Endothelial cell of umbilical vein (primary cell): ENCODE data around the gene COL9A3. TPM values are rescaled to one million over a fixed set of nuclear protein-coding genes. Genes with fewer than 3 reads are reported as not detected.

Source experiments
- BruUV-seq: library from RNA; stranded (reverse); fragments of 400-500 nt; replicated peaks from 2 replicates; lab custom pipeline; 2021; lab: Mats Ljungman, UMichigan
- CTCF ChIA-PET: fragments of 300-600, 350-600 bp; sonication (Branson Sonifier 250); formaldehyde crosslinking; loops from one replicate; lab custom pipeline; 2021; ENCODE audit warnings: antibody characterized with exemption, inconsistent platforms; lab: Charles Lee
- POLR2A ChIA-PET: fragments of 300-600, 350-600 bp; sonication (Branson Sonifier 250); formaldehyde crosslinking; loops from one replicate; lab custom pipeline; 2021; ENCODE audit warnings: antibody characterized with exemption, inconsistent platforms; lab: Charles Lee
- DNase-seq: peaks from one replicate; pipeline ENCODE4 v3.0.0-alpha.2; 2011; ENCODE audit warnings: low read depth, low spot score
- FAIRE-seq: peaks from 2 replicates; lab custom pipeline; 2011; peaks lifted over from hg19 to GRCh38; lab: Jason Lieb, UNC
- H2AFZ ChIP-seq: 2 replicates; pipeline ENCODE4 v1.6.0; 2012; ENCODE audit warnings: low read depth, low read length, control low read depth, inconsistent platforms
- H3K27ac ChIP-seq: 2 replicates; pipeline ENCODE4 v1.5.1; 2011; ENCODE audit warnings: low read depth, mild to moderate bottlenecking, control low read depth, low read length, moderate library complexity; ENCODE audit not compliant: insufficient read depth
- H3K27me3 ChIP-seq, 2 experiments: 2 replicates each; pipeline versions ENCODE4 v1.6.0 to v1.6.1; 2011; ENCODE audit warnings: low read length in 2 of 2, mixed read lengths in 1 of 2; ENCODE audit not compliant: control insufficient read depth in 2 of 2, insufficient read depth in 2 of 2
- H3K36me3 ChIP-seq, 2 experiments: 2 replicates in 1 of 2; 3 replicates in 1 of 2; pipeline ENCODE4 v1.5.1; 2011; ENCODE audit warnings: low read length in 2 of 2, mild to moderate bottlenecking in 1 of 2, moderate library complexity in 1 of 2; ENCODE audit not compliant: control insufficient read depth in 2 of 2, insufficient read depth in 2 of 2; ENCODE audit errors: extremely low read depth in 1 of 2
- H3K4me1 ChIP-seq: 3 replicates; pipeline ENCODE4 v1.5.1; 2011; ENCODE audit warnings: mild to moderate bottlenecking, low read length; ENCODE audit not compliant: control insufficient read depth, insufficient read depth; ENCODE audit errors: extremely low read depth
- H3K4me2 ChIP-seq: 2 replicates; pipeline ENCODE4 v1.6.1; 2011; ENCODE audit warnings: low read length, control low read depth, mixed read lengths; ENCODE audit not compliant: insufficient read depth
- H3K4me3 ChIP-seq, 3 experiments: fragments of 200-600 bp in 1 of 3; sonication (generic), shearing (Covaris generic) in 1 of 3; replicated peaks in 1 of 3; 2 replicates each; pipeline ENCODE4 v1.5.1; 2011 to 2016; ENCODE audit warnings: control low read depth in 3 of 3, low read length in 3 of 3, mild to moderate bottlenecking in 2 of 3, inconsistent platforms in 1 of 3, low read depth in 1 of 3, moderate library complexity in 1 of 3; ENCODE audit not compliant: insufficient read depth in 1 of 3
- H3K79me2 ChIP-seq: 2 replicates; pipeline ENCODE4 v1.6.0; 2012; ENCODE audit warnings: low read length, inconsistent platforms; ENCODE audit not compliant: control insufficient read depth, insufficient read depth
- H3K9ac ChIP-seq: replicated peaks from 2 replicates; pipeline ENCODE3; 2011; ENCODE audit warnings: low read length, control low read depth; ENCODE audit not compliant: insufficient read depth; ENCODE audit errors: extremely low read depth
- H3K9me1 ChIP-seq: replicated peaks from 3 replicates; pipeline ENCODE4 v1.6.0; 2011; ENCODE audit warnings: mild to moderate bottlenecking, low read length; ENCODE audit not compliant: control insufficient read depth, insufficient read depth; ENCODE audit errors: extremely low read depth
- H3K9me3 ChIP-seq: replicated peaks from 2 replicates; pipeline ENCODE4 v1.5.1; 2012; ENCODE audit warnings: low read length, inconsistent platforms; ENCODE audit not compliant: control insufficient read depth, insufficient read depth
- H4K20me1 ChIP-seq: replicated peaks from 2 replicates; pipeline ENCODE3; 2011; ENCODE audit warnings: mild to moderate bottlenecking, low read length; ENCODE audit not compliant: control insufficient read depth, insufficient read depth; ENCODE audit errors: extremely low read depth
- EZH2 ChIP-seq: IDR thresholded peaks from 2 replicates; pipeline ENCODE4 v1.6.1; 2012; ENCODE audit warnings: borderline replicate concordance, low read depth, mild to moderate bottlenecking, moderate library complexity, low read length, inconsistent platforms; ENCODE audit not compliant: severe bottlenecking
- JUN ChIP-seq: IDR thresholded peaks from 2 replicates; pipeline ENCODE4 v1.6.1; 2011; ENCODE audit warnings: borderline replicate concordance, low read depth; ENCODE audit not compliant: insufficient read length, insufficient read depth
- MYC ChIP-seq: IDR thresholded peaks from one replicate; pipeline ENCODE4 v1.6.1; 2011; ENCODE audit warnings: mild to moderate bottlenecking, low read depth, low read length
- dilution Hi-C: fragments of 300-500 bp; cut with MboI; formaldehyde crosslinking; loops from one replicate; pipeline ENCODE4 v1.15.0; 2019; ENCODE audit warnings: low sequenced_read_pairs; ENCODE audit not compliant: extremely low pct_ligation_motif_present
- intact Hi-C: fragments of 100-400 bp; cut with micrococcal nuclease; formaldehyde crosslinking; loops from one replicate; pipeline ENCODE4 v1.10.0; 2022
- polyA plus RNA-seq, 4 experiments: library from polyadenylated mRNA; depleted of rRNA in 3 of 4; stranded (reverse) in 3 of 4; unstranded in 1 of 4; fragments of >200 nt; gene quantifications; 2 replicates each; pipeline versions ENCODE4 v1.2.1 to v1.2.3, GENCODE V29; 2011 to 2012; ENCODE audit warnings: missing spikeins in 1 of 4
- total RNA-seq: library from RNA; stranded (reverse); gene quantifications from 2 replicates; pipeline ENCODE4 v1.2.3, GENCODE V29; 2021
- TF ChIP-seq, protein P1 (sequence below): IDR thresholded peaks from 2 replicates; pipeline ENCODE4 v1.6.1; 2011; ENCODE audit not compliant: insufficient read depth, insufficient read length
- TF ChIP-seq, protein P2 (sequence below), 2 donors: IDR thresholded peaks; 1 replicate in 1 of 2; 2 replicates in 1 of 2; pipeline ENCODE4 v1.5.1; 2011; ENCODE audit warnings: low read length in 2 of 2, mild to moderate bottlenecking in 2 of 2, moderate library complexity in 2 of 2, control low read depth in 1 of 2, inconsistent platforms in 1 of 2, low read depth in 1 of 2; ENCODE audit not compliant: insufficient read depth in 1 of 2; ENCODE audit errors: extremely low read depth in 1 of 2

Gene COL9A3
- total and polyA plus RNA-seq, 2 donors (not counting 3 experiments of a cell fraction or from before 2014, with no cell fraction given), result 0.46 to 0.60 TPM

DNA sequence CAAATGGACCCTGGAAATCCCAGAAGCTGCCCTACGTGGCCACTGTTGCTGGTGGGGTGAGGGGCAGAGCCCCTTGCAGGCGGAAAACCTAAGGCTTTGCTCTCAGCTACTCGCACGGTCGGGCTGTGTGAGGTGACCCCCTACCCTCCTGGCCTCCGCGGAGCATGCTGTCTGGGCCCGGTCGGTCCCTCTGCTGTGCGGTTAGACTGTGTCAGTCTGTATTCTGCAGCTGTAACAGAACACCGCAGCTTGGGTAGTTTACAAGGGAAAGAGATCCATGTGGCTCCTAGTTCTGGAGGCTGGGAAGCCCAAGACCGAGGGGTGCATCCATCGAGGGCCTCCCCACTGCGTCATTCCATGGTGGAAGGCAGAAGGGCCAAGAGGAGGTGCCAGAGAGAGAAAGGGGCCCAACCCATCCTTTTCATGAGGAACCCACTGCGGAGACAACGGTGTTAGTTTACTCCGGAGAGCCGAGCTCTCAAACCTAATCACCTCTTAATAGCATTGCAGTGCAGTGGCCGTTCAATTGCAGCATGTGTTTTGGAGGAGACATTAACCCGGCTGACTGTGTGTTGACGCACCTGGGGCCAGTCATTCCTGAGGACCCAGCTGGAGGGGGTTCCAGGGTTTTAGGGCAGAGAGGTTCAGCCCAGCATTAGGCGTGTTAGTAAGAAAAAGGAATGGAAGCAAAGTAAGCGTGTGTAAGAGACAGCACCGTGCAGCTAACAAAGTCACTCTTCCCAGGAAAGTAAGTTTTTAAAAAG, 18.3 kb downstream of the COL9A3 start:
- Histone ChIP-seq H4K20me1 (no peaks in the 10 kb centered on the region), H3K4me3 (no peak overlapping the region), H3K27me3 (no peaks in the 10 kb centered on the region), H3K9ac (no peak overlapping the region), H3K79me2 (no peaks in the 10 kb centered on the region), H2AFZ (no peak overlapping the region), H3K4me2 (no peak overlapping the region), H3K9me1 (no peaks in the 10 kb centered on the region), H3K4me1 (no peaks in the 10 kb centered on the region), H3K9me3 (no peaks in the 10 kb centered on the region), H3K36me3 (no peaks in the 10 kb centered on the region), H3K27ac (no peak overlapping the region)
- ChIA-PET CTCF (interaction anchor here (1.3 kb wide), 1 partner anchor 12 kb away, joined by 3 read pairs; no protein-coding TSS in a partner anchor), POLR2A (no interaction called here)
- dilution Hi-C loops (no loop called here), intact Hi-C loops (no loop called here)
- BruUV-seq, result no TSS peak
- FAIRE-seq, result no peak
- TF ChIP-seq MYC, result no peak
- TF ChIP-seq JUN, result no peak
- TF ChIP-seq, protein P1, sequence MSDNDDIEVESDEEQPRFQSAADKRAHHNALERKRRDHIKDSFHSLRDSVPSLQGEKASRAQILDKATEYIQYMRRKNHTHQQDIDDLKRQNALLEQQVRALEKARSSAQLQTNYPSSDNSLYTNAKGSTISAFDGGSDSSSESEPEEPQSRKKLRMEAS, result no peak
- no peak for TF ChIP-seq EZH2
- TF ChIP-seq, protein P2, sequence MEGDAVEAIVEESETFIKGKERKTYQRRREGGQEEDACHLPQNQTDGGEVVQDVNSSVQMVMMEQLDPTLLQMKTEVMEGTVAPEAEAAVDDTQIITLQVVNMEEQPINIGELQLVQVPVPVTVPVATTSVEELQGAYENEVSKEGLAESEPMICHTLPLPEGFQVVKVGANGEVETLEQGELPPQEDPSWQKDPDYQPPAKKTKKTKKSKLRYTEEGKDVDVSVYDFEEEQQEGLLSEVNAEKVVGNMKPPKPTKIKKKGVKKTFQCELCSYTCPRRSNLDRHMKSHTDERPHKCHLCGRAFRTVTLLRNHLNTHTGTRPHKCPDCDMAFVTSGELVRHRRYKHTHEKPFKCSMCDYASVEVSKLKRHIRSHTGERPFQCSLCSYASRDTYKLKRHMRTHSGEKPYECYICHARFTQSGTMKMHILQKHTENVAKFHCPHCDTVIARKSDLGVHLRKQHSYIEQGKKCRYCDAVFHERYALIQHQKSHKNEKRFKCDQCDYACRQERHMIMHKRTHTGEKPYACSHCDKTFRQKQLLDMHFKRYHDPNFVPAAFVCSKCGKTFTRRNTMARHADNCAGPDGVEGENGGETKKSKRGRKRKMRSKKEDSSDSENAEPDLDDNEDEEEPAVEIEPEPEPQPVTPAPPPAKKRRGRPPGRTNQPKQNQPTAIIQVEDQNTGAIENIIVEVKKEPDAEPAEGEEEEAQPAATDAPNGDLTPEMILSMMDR (IDR thresholded peaks at IDR 0.05; ENCODE audit: extremely low read depth in 1 of 2, insufficient read depth in 1 of 2, low read depth in 1 of 2, low read length in 2 of 2), result no peak
- no peak for DNase-seq
